GM19025 (cell line): Measurements from ENCODE around the gene ZNF22.
"Not testable (repeated sequence)": the region's sequence is repeated elsewhere in the genome, so short reads cannot be mapped to it uniquely, and the experiment has no call there.

ENCODE experiments used
- ATAC-seq: cut with Tn5 transposase; IDR thresholded peaks from one replicate; pipeline ENCODE4 v1.9.1; 2021; ENCODE audit warnings: mild to moderate bottlenecking, low read depth, moderate library complexity; ENCODE audit not compliant: unreplicated experiment

Gene ZNF22

DNA sequence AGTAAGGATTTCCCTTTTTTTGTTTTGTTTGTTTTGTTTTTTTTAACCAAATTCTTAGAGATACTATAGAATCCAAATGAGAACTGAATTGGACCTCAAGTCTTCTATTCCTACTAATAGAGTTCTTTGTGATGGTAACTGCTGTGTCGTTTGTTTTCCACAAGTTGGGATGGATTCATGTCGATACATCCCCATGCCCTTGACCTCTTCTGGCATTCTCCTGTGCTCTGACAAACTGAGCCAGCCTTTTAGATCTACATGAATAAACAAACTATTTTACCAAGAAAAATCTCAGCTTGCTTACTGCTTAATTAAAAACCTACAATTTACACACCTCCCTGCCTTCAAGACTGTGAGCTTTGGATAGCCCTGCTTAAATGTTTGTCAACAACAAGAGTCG lies 3.9 kb downstream of the ZNF22 start:
- no peak for ATAC-seq

DNA sequence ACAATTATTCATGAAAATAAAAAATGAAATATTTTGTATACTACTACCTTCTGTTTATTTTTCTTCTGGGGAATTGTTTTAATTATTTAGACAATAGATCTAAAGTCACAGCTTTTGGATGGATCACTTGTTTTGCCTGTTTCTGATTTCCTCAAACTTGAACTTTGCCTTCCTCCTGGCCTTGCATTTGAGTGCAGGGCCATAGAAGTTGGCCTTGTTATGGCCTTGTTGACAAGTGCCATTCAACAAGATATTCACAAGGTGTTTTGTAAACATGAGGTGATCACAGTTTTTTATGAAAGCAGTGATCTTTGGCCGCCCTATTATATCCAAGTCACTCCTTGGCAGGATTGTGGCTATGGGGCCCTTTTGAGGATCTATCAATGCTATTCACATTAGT lies 4.6 kb downstream of the ZNF22 start:
- ATAC-seq: no peak

DNA sequence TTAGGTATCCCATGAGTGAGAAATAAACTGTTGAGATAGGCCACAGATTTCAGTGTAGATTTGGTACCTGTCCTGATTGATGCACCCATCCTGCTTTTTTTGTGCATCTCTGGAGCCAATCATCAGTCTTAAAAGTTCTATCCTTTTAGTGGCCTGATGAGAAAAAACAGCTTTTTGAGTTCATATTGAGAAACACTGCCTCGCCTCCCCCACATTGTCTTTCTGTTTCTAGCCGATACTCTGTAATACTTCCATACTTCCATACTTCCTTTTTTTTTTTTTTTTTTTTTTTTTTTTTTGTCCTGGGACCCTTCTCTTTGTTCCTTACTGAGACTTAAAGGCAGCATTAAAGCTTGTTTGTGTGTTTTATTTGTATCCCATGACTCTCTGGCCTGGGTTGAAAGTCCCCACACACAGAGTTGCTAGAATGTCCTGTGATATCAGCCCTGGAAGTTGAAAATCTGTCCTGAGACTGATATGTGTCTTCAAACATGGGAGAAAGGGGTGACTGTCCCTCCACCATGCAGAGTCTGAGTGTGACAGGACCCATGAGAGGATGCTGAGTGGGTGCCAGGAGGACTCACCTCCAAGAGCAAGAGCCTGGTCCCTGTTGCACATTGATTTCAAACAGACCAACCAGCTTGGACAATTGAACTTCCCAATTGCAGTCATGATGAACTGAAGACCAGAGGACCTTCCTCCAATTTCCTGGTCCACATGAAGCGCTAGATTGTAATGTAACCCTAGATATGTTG lies 5.7 kb downstream of the ZNF22 start:
- ATAC-seq: no peak

GRCh38 chr10:45008524-45009161 lies 7.9 kb downstream of the ZNF22 start:
- ATAC-seq: no peak

GRCh38 chr10:45014557-45014956 lies 13.8 kb downstream of the ZNF22 start:
- ATAC-seq: not testable (repeated sequence)

- ATAC-seq: no peak
Observed at GRCh38 chr10:45015590-45015989, 14.9 kb downstream of the ZNF22 start.

DNA sequence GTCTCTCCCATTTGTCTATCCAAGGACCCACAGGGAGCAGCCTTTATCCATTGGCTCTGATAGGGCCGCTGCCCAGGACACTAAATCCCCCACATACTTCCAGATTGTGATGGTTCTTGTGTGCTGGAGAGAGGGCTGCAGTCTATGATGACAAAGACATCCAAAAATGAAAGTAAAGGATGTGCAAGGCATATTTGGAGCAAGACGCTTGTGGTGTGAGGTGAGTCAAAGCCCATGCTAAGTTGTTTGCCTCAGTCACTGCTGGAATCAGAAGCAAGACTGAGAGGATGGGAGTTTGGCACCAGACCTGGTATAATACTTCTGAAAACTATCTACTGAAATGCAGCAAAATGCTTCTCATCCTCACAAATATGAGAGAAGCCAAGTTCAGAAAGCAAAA lies 22.7 kb downstream of the ZNF22 start:
- no peak for ATAC-seq

- no peak for ATAC-seq
Observed at GRCh38 chr10:45034301-45034700, 33.6 kb downstream of the ZNF22 start.

- no peak for ATAC-seq
Observed at GRCh38 chr10:45035673-45036072, 35.0 kb downstream of the ZNF22 start.

- ATAC-seq: no peak
Observed at GRCh38 chr10:45040921-45041542, 40.3 kb downstream of the ZNF22 start.

DNA sequence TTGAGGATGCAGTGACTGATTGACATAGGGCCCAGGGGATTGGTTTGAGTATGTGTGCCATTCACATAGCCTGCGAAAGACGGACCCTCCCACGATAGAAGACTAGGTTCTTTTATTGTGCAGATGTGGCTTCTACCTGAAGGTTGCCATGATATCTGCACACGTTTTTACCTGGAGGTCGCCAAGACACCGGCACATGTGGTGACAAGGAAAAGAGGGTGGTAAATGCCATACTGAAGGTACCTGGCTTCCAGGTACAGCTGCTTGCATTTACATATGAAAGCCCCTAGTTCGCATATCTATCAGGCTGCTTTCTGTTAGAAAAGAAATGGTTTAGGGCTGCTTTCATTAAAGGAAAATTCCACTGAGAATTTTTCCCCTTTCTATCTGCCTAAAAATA lies 43.6 kb downstream of the ZNF22 start:
- ATAC-seq: no peak

DNA sequence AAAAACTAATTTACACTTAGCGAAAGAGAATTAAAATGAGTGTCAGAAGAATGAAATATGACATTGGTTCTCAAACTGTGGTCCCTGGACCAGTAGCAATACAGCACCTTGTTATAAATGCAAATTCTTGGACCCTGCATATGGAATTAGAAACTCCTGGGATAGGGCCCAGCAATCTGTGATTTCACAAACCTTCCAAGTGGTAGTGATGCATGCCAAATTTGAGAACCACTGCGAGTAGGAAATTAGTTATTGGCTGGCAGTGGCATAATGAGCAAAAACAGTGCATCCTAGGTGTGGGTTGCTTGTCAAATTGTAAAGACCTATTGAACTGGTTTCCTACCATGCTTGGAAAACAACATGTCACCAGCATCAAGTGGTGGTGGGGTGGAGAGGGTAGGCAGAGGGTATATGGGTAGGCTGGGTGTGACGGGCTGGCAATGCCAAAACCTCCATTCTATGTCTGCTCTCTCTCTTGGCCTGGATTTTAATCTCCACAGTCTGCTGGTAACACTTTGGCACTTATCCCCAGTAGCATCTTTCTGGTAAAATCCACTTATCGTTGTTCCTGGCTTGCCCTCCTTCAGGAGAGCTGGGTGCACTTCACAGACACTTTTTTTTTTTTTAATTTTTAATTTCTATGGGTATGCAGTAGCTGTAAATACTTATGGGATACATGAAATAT lies 50.0 kb downstream of the ZNF22 start:
- no peak for ATAC-seq

DNA sequence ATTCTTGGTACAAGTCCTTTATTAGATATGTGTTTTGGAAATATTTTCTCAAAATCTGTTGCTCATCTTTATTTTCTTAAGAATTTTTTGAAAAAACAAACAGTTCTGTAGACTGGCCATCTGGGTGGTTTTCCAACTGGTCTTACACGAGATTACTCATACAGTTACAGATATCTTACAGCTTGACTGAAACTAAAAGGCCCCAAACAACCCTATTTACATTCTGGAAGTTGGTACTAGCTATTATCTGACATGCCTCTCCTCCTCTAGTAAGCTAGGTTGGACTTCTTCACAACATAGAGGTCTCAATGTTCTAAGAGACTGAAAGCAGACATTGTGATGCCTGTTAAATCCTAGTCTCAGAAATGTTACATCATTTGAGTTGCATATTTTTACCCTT lies 52.0 kb downstream of the ZNF22 start:
- ATAC-seq: no peak

GRCh38 chr10:45053569-45054100 lies 52.9 kb downstream of the ZNF22 start:
- ATAC-seq: no peak
